ENCODE results near the gene CEP68. TPM values are rescaled to one million over a fixed set of nuclear protein-coding genes. Genes with fewer than 3 reads are reported as not detected.
A peak's percentile ranks its signal among the peaks of the same experiment; 100 is the strongest.

Gene CEP68
- total RNA-seq, 1 donor from 2014 or later: 23.0 TPM

DNA sequence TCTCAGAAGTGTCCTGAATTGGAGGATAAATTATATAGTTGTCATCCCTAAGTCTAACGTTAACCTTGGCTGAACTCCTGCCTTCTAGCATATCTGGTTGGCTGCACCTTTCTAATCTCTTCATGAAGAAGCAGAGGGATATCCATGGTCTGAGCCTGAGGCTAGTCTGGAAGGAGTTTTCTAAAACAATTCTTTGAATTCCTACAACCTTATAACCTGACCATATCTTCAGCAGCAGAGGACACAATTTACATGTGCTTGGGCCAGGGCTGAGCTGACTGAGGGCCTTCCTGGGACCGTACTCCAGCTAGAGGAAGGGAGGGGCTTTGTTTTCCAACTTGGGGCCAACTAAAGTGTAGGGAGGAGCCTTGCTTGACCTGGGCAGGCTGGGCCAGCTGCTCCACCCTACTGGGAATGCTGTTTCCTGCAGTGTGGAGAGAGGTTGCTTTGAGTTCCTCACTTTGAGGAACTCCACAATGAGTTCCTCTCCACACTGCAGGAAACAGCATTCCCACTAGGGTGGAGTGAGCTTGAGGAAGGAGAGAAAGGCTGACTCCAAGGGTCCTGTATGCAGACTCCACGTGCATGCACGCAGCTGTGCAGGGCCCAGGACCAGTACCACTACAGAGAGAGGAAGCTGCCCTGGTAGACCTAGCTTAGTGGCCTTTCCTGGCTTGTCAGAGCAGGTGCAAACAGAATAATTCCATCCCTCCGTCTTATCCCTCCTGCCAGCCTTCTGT lies 19.6 kb downstream of the CEP68 start:
- peaks cover 25% of the 10 kb centered on the region for H3K36me3 Mint-ChIP-seq
- H3K27me3 Mint-ChIP-seq (ENCODE audit: low read depth): no peaks in the 10 kb centered on the region
- no peaks in the 10 kb centered on the region for H3K9me3 Mint-ChIP-seq
- no peak for DNase-seq (ENCODE audit: low spot score in 2 of 2, unreplicated experiment in 2 of 2)
- peaks cover 18% of the 10 kb centered on the region for H3K4me1 Mint-ChIP-seq
- peak overlapping the region; percentile 87 for H3K27ac Mint-ChIP-seq
- no peak overlapping the region for H3K4me3 Mint-ChIP-seq
- TF ChIP-seq, protein P1, sequence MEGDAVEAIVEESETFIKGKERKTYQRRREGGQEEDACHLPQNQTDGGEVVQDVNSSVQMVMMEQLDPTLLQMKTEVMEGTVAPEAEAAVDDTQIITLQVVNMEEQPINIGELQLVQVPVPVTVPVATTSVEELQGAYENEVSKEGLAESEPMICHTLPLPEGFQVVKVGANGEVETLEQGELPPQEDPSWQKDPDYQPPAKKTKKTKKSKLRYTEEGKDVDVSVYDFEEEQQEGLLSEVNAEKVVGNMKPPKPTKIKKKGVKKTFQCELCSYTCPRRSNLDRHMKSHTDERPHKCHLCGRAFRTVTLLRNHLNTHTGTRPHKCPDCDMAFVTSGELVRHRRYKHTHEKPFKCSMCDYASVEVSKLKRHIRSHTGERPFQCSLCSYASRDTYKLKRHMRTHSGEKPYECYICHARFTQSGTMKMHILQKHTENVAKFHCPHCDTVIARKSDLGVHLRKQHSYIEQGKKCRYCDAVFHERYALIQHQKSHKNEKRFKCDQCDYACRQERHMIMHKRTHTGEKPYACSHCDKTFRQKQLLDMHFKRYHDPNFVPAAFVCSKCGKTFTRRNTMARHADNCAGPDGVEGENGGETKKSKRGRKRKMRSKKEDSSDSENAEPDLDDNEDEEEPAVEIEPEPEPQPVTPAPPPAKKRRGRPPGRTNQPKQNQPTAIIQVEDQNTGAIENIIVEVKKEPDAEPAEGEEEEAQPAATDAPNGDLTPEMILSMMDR (IDR thresholded peaks at IDR 0.05; ENCODE audit: unreplicated experiment): no peak

DNA sequence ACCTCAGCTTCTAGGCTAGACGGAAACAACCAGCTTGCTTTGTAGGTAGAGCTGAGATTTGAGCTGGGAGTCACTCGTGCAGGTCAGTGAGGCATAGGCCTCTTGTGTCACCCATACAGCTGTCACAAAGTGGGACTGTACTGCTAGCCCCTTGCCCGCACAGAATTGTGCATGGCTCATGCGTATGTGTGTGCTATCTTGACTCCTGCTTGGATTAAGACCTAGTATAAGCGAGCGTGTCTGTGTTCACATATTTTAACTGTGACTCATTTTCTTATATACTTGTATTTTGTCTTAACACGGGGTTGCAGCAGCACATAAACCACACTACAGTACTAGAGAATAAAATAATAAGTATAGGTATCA lies 20.1 kb downstream of the CEP68 start:
- peaks cover 12% of the 10 kb centered on the region for H3K4me1 Mint-ChIP-seq
- no peak for DNase-seq (ENCODE audit: low spot score in 2 of 2, unreplicated experiment in 2 of 2)
- no peaks in the 10 kb centered on the region for H3K9me3 Mint-ChIP-seq
- peak overlapping the region; percentile 87 for H3K27ac Mint-ChIP-seq
- TF ChIP-seq, protein P1 (IDR thresholded peaks at IDR 0.05; ENCODE audit: unreplicated experiment): no peak
- H3K27me3 Mint-ChIP-seq (ENCODE audit: low read depth): no peaks in the 10 kb centered on the region
- no peak overlapping the region for H3K4me3 Mint-ChIP-seq
- H3K36me3 Mint-ChIP-seq: peaks cover 24% of the 10 kb centered on the region

DNA sequence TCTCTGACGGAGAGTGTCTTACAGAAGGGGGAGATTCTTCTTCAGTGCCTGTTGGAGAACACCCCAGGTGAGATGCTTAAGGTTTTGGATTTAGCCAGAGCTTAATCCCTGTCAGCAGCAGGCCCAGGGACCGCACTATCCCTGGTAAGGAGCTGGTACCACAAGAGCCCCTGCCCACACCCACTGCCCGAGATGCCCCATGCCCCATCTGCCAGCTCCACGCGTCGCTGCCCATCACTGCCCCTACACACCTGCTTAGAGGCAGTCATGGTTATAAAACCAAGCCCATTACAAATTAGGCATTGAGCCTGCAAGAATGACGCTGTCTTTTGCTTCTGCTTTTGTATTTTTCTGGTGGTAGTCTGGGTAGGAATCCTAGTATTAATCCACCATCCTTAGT lies 21.7 kb downstream of the CEP68 start:
- no peak for DNase-seq (ENCODE audit: low spot score in 2 of 2, unreplicated experiment in 2 of 2)
- Mint-ChIP-seq H3K36me3 (peaks cover 19% of the 10 kb centered on the region), H3K4me1 (peaks cover 11% of the 10 kb centered on the region), H3K4me3 (no peak overlapping the region), H3K27me3 (ENCODE audit: low read depth) (no peaks in the 10 kb centered on the region), H3K27ac (no peak overlapping the region), H3K9me3 (no peaks in the 10 kb centered on the region)
- TF ChIP-seq, protein P1 (IDR thresholded peaks at IDR 0.05; ENCODE audit: unreplicated experiment): no peak

DNA sequence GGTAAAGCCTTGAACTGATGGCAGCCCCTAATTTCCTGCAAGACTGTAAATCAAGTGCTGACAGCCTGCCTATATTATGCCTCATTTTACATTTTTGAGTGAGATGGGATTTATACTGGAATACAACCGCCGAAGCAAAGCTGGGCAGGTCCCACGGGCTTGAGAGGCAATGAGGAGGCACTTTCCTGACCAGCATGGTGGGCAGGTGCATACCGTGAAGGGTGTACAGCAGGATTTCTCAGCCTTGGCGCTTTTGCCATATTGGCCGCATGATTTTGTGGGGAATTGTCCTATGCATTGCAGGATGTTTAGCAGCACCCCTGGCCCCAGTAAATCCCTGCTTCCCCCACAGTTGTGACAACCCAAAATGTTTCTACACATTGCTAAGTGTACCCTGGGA lies 22.8 kb downstream of the CEP68 start:
- Mint-ChIP-seq H3K4me3 (no peak overlapping the region), H3K27ac (no peak overlapping the region), H3K36me3 (peaks cover 21% of the 10 kb centered on the region), H3K4me1 (peaks cover 11% of the 10 kb centered on the region), H3K9me3 (no peaks in the 10 kb centered on the region), H3K27me3 (ENCODE audit: low read depth) (no peaks in the 10 kb centered on the region)
- DNase-seq (ENCODE audit: low spot score in 2 of 2, unreplicated experiment in 2 of 2): no peak
- TF ChIP-seq, protein P1 (IDR thresholded peaks at IDR 0.05; ENCODE audit: unreplicated experiment): no peak

DNA sequence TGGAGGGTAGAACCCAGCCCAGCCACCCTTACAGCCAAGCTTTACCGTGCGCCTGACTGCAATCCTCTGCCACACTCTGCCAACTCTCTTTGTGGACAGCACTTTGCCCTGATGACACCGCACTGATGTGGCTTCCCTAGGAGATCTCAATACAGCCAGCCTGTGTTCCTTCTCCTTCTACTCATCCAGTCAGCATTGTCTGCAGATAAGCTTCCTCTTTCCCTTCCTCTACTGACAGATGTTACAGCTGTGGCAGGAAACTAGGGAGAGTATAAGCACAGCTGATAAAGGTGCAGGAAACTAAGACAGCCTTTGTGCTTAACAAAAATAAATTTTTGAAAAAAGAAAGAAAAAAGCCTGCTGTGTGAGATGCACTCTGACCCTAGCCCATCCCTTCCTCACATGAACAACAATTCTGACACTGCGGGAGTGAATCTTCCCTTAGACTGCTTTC lies 25.0 kb downstream of the CEP68 start:
- TF ChIP-seq, protein P1 (IDR thresholded peaks at IDR 0.05; ENCODE audit: unreplicated experiment): no peak
- Mint-ChIP-seq H3K4me3 (no peak overlapping the region), H3K27ac (peak overlapping the region; percentile 47), H3K36me3 (peaks cover 25% of the 10 kb centered on the region), H3K4me1 (peaks cover 3% of the 10 kb centered on the region), H3K9me3 (no peaks in the 10 kb centered on the region), H3K27me3 (ENCODE audit: low read depth) (no peaks in the 10 kb centered on the region)
- DNase-seq (ENCODE audit: low spot score in 2 of 2, unreplicated experiment in 2 of 2): no peak

Measured in mesothelial cell of epicardium (in vitro differentiated cells).